IPS DF 4.7 (cell line): ENCODE measurements around the gene BRI3.
"Not testable (repeated sequence)": the region's sequence is repeated elsewhere in the genome, so short reads cannot be mapped to it uniquely, and the experiment has no call there.

Experiments
- DNase-seq: peaks from one replicate; pipeline ENCODE4 v3.0.0-alpha.2; 2013; ENCODE audit warnings: low spot score; ENCODE audit errors: extremely low read depth

BRI3 gene

GRCh38 chr7:98309566-98309965 is 28.1 kb downstream of the BRI3 start:
- no peak for DNase-seq

GRCh38 chr7:98312201-98312600 is 30.7 kb downstream of the BRI3 start:
- DNase-seq = no peak

- DNase-seq = no peak
These were observed 33.0 kb downstream of the BRI3 start for GRCh38 chr7:98314469-98314868.

- DNase-seq = no peak
These were observed 34.0 kb downstream of the BRI3 start for GRCh38 chr7:98315318-98315993.

- not testable (repeated sequence) for DNase-seq
These were observed 34.6 kb downstream of the BRI3 start for GRCh38 chr7:98315994-98316527.

- DNase-seq = no peak
These were observed 36.0 kb downstream of the BRI3 start for GRCh38 chr7:98317366-98318040.

- no peak for DNase-seq
These were observed 37.7 kb downstream of the BRI3 start for GRCh38 chr7:98319176-98319575.

GRCh38 chr7:98321301-98321700 is 39.8 kb downstream of the BRI3 start:
- no peak for DNase-seq

GRCh38 chr7:98322331-98323270 is 41.1 kb downstream of the BRI3 start:
- DNase-seq = no peak

GRCh38 chr7:98323597-98324322 is 42.3 kb downstream of the BRI3 start:
- no peak for DNase-seq

DNA sequence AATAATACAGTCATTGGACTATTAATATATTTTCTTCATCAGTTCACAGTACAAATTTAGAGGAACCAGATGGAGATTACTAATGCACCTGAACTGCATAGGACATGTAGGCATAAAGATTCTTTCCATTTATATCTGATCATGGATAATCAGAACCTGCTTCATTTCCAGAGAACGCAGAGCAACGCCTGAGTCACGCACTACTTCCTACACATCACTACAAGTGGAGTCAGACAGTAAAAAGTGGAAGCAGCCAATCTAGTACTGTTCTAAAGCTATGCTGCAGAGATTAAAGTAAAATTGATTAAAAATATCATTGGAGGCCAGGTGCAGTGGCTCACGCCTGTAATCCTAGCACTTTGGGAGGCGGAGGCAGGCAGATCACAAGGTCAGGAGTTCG is 43.3 kb downstream of the BRI3 start:
- no peak for DNase-seq

DNA sequence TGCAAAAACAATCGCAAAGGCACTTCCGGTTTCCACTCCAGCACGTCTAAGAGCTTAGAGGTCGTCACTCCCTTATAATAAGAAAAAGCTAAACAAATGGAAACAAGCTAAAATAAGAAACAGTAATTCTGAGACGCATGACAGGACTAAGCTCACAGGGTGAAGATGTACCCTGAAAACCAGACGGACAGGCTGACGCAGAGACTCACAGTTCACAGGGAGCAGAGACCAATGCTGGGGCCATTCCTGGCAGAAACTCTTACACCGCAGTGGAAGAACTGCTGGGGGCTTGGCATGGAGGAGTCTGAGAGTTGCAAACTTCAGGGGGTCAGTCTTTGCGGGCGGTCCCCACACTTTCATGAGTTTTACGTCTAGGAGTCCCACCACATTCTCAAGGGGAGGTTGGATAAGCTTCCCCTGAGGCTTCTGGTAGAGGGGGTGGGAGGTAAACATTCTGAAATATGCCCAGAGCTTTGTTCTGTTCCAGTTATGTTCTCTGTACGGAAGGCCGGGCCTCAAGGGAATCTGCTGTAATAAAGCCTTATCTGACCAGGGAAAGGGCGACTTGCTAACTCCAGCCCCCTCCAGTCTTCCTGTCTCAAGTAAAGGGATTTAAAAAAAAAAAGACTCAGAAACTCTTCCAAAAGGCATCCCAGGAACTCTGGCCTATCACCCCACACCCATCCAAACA is 47.8 kb downstream of the BRI3 start:
- no peak for DNase-seq

GRCh38 chr7:98329791-98330373 is 48.4 kb downstream of the BRI3 start:
- no peak for DNase-seq

GRCh38 chr7:98330926-98331529 is 49.5 kb downstream of the BRI3 start:
- no peak for DNase-seq

DNA sequence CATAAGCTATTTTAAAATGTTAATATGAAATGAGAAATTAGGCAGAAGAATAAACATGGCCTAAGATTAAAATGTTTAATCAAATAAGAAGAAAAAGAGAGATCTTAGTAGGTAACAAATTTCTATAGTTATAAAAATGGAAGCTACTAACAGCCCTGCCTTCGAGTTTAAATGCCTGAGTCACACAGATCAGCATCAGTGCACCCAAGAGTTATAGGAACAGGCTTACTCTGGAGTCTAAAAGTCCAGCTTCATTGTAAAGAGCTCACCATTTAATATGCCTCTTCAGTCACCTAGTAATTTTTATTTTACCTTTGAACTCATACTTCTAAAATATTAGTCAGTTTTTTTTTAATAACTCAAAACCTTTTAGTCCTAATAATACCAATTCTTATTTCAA is 52.6 kb downstream of the BRI3 start:
- no peak for DNase-seq

- no peak for DNase-seq
These were observed 54.0 kb downstream of the BRI3 start for GRCh38 chr7:98335411-98335977.

DNA sequence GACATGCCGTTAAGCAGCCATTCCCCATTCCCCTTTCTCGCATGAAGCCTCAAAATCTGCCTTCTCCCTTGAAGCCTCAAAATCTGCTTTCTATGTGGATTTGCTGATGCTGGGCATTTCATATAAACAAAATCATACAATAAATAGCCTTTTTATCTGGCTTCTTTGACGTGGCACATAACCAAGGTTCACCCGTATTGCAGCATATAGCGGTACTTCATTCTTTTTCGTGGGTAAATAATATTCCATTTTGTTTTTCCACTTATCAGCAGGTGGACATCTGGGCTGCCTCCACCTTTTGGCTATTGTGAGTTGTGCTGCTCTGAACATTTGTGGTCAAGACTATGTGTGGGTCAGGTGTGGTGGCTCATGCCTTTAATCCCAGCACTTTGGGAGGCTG is 57.0 kb downstream of the BRI3 start:
- DNase-seq = no peak

DNA sequence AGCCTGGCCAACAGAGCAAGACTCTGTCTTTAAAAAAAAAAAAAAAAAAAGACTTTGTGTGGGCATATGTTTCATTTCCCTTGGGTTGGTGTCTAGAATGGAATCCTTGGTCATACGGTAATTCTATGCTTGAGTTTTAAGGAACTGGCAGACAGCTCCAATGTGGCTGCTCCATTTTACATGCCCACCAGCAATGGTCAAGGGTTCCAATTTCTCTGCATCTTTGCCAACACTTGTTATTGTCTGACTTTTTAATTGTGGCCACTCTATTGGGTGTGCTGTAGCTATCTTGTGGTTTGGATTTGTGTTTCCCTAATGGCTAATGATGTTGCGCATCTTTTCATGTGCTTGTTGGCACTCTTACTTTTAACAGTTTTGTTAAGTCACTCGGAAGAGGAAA is 57.6 kb downstream of the BRI3 start:
- DNase-seq = no peak

DNA sequence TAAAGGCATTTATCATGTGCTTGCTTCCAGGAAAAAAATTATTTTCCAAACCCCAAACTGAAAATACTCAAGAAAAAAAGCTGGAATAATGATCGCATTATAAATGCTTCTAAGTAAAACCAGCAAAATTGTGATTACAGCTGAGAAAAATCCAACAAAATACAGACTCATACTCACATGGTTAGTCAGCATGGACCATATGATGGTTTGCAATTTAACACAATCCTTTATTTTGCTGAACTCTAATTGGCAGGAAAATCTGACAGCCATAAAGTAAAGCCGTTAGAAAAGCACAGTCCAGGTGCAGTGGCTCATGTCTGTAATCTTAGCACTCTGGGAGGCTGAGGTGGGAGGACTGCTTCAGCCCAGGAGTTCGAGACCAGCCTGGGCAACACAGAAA is 59.6 kb downstream of the BRI3 start:
- DNase-seq = no peak
